ENCODE results near the gene TPRG1L. TPM values are rescaled to one million over a fixed set of nuclear protein-coding genes. Genes with fewer than 3 reads are reported as not detected.

The TPRG1L gene
- total RNA-seq, 3 donors from 2014 or later: 70.4 to 96.0 (median 76.1) TPM

GRCh38 chr1:3662080-3662671 is 37.4 kb downstream of the TPRG1L start:
- no peak overlapping the region for H3K4me3 ChIP-seq
- H3K9me3 ChIP-seq: no peaks in the 10 kb centered on the region
- TF ChIP-seq, protein P1, sequence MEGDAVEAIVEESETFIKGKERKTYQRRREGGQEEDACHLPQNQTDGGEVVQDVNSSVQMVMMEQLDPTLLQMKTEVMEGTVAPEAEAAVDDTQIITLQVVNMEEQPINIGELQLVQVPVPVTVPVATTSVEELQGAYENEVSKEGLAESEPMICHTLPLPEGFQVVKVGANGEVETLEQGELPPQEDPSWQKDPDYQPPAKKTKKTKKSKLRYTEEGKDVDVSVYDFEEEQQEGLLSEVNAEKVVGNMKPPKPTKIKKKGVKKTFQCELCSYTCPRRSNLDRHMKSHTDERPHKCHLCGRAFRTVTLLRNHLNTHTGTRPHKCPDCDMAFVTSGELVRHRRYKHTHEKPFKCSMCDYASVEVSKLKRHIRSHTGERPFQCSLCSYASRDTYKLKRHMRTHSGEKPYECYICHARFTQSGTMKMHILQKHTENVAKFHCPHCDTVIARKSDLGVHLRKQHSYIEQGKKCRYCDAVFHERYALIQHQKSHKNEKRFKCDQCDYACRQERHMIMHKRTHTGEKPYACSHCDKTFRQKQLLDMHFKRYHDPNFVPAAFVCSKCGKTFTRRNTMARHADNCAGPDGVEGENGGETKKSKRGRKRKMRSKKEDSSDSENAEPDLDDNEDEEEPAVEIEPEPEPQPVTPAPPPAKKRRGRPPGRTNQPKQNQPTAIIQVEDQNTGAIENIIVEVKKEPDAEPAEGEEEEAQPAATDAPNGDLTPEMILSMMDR (IDR thresholded peaks at IDR 0.05): no peak
- peak in 2 of 3 donors; percentile 7 to 25 for DNase-seq
- H3K36me3 ChIP-seq (ENCODE audit: low read depth): no peaks in the 10 kb centered on the region
- no peak for ATAC-seq
- no peaks in the 10 kb centered on the region for H3K4me1 ChIP-seq (ENCODE audit: low read depth)
- intact Hi-C loops (cut with DNase I, micrococcal nuclease): no loop called here

- Histone ChIP-seq H3K4me3 (no peak overlapping the region), H3K9me3 (no peaks in the 10 kb centered on the region), H3K4me1 (ENCODE audit: low read depth) (peaks cover 7% of the 10 kb centered on the region), H3K36me3 (ENCODE audit: low read depth) (no peaks in the 10 kb centered on the region)
- intact Hi-C loops (cut with DNase I, micrococcal nuclease): no loop called here
- ATAC-seq (no peak), DNase-seq (peak in 2 of 3 donors; percentile 4 to 45)
- TF ChIP-seq, protein P1 (IDR thresholded peaks at IDR 0.05): no peak
Observed at GRCh38 chr1:3663999-3664699, 39.3 kb downstream of the TPRG1L start.

GRCh38 chr1:3664700-3665375 is 40.0 kb downstream of the TPRG1L start:
- Histone ChIP-seq H3K9me3 (no peaks in the 10 kb centered on the region), H3K36me3 (ENCODE audit: low read depth) (no peaks in the 10 kb centered on the region), H3K4me3 (no peak overlapping the region), H3K4me1 (ENCODE audit: low read depth) (peaks cover 11% of the 10 kb centered on the region)
- intact Hi-C loops (cut with DNase I, micrococcal nuclease): no loop called here
- DNase-seq (peak in 1 of 3 donors; percentile 7), ATAC-seq (no peak)
- TF ChIP-seq, protein P1 (IDR thresholded peaks at IDR 0.05): no peak

DNA sequence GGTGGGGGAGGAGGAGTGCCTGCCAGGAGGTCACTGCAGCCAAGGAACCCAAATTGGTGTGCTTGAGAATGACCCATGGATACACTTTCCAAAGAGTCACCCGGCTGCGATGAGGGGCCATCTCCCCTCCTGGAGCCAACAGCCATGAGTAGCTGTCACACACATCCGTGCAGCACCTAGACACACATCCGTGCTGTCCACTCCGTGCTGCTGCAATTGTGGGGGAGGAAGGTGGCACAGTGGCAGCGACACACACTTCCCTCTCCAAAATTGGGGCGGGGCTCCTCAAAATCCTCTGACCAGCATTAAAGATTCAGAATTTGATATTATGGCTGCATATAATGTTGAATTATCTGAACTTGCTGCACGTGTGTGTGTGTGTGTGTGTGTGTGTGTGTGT is 43.3 kb downstream of the TPRG1L start:
- DNase-seq (peak in 2 of 3 donors; percentile 30 to 44), ATAC-seq (no peak)
- Histone ChIP-seq H3K36me3 (ENCODE audit: low read depth) (no peaks in the 10 kb centered on the region), H3K9me3 (no peaks in the 10 kb centered on the region), H3K4me1 (ENCODE audit: low read depth) (peaks cover 11% of the 10 kb centered on the region), H3K4me3 (no peak overlapping the region)
- TF ChIP-seq, protein P1 (IDR thresholded peaks at IDR 0.05): no peak
- intact Hi-C loops (cut with DNase I, micrococcal nuclease): no loop called here

DNA sequence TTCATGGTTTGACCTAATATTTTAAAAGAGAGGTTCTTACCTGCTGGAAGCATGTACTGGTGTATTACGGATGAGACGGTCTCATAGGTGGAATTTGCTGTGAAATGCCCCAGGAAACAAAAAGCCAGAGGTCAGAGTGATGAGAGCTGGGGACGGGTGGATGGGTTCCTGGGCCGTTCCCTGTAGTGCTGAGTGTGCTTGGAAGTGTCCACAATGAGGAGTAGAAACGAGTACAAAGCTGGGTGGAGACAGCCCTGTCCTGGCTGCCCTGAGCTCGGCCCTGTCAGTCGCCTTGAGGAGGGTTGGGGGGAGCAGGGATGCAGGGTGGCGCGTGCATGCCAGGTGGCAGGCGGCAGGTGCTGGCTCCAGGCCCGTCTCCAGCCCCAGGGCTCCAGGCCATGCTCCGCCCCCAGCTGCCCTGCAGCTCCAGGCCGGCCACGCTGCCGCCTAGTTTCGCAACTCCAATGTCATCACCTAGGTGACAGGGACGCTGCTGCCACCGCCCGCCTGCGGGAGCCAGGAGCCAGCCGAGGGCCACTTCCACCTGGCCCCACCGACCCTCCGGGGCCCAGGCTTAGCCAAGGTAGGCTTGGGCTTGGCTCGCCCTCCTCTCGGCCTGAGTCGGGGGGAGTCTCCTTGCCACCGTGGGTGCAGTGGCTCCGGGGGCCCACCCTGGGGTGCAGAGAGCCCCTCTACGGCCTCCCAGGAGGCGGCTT is 43.9 kb downstream of the TPRG1L start:
- no peak overlapping the region for H3K4me3 ChIP-seq
- H3K9me3 ChIP-seq: no peaks in the 10 kb centered on the region
- intact Hi-C loops (cut with DNase I, micrococcal nuclease): no loop called here
- H3K36me3 ChIP-seq (ENCODE audit: low read depth): no peaks in the 10 kb centered on the region
- ATAC-seq: peak; percentile 91
- peak; percentile 90 to 92 (median 91) for DNase-seq
- TF ChIP-seq, protein P1 (IDR thresholded peaks at IDR 0.05): no peak
- H3K4me1 ChIP-seq (ENCODE audit: low read depth): peaks cover 11% of the 10 kb centered on the region
